GM06990 (cell line): ENCODE data around the gene FALEC.

Source experiments
- DNase-seq: peaks from one replicate; pipeline ENCODE4 v3.0.0-alpha.2; 2011; ENCODE audit not compliant: insufficient read length; ENCODE audit errors: extremely low read depth
- H3K27me3 ChIP-seq: replicated peaks from 2 replicates; pipeline ENCODE4 v1.6.0; 2011; ENCODE audit warnings: low read length; ENCODE audit not compliant: control insufficient read depth, insufficient read depth
- H3K36me3 ChIP-seq: 2 replicates; pipeline ENCODE4 v1.5.1; 2011; ENCODE audit warnings: low read length; ENCODE audit not compliant: control insufficient read depth, insufficient read depth
- H3K4me3 ChIP-seq: replicated peaks from 2 replicates; pipeline ENCODE4 v1.5.1; 2011; ENCODE audit warnings: low read depth, mild to moderate bottlenecking, control low read depth, low read length
- TF ChIP-seq, protein P1 (sequence below): IDR thresholded peaks from 2 replicates; pipeline ENCODE4 v1.5.1; 2011; ENCODE audit warnings: low read length, control low read depth, mild to moderate bottlenecking, inconsistent platforms; ENCODE audit not compliant: insufficient read depth, poor library complexity, severe bottlenecking

FALEC gene

DNA sequence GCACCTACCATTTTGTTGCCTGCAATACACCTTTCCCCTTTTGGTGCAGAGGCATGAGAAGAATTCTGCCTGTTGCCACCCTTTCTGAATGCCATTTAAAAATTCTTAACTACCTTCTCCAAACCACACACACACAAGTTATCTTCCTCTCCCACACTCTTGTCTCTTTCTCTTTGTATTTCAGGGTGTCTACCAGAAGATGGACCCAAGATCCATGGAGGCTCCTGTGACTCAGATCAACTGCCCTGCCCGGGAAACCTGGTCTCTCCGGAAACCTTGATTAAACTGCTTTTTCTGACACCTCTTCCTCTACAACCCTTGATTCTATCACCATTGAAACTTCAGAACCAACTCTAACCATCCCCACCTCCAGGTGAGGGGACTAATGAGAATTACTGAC, 30.7 kb upstream of the FALEC start:
- Histone ChIP-seq H3K4me3 (no peak overlapping the region), H3K36me3 (no peaks in the 10 kb centered on the region; the same call in 1 of the 2 replicates), H3K27me3 (no peaks in the 10 kb centered on the region)
- TF ChIP-seq, protein P1, sequence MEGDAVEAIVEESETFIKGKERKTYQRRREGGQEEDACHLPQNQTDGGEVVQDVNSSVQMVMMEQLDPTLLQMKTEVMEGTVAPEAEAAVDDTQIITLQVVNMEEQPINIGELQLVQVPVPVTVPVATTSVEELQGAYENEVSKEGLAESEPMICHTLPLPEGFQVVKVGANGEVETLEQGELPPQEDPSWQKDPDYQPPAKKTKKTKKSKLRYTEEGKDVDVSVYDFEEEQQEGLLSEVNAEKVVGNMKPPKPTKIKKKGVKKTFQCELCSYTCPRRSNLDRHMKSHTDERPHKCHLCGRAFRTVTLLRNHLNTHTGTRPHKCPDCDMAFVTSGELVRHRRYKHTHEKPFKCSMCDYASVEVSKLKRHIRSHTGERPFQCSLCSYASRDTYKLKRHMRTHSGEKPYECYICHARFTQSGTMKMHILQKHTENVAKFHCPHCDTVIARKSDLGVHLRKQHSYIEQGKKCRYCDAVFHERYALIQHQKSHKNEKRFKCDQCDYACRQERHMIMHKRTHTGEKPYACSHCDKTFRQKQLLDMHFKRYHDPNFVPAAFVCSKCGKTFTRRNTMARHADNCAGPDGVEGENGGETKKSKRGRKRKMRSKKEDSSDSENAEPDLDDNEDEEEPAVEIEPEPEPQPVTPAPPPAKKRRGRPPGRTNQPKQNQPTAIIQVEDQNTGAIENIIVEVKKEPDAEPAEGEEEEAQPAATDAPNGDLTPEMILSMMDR, result peak; percentile 6
- no peak for DNase-seq

DNA sequence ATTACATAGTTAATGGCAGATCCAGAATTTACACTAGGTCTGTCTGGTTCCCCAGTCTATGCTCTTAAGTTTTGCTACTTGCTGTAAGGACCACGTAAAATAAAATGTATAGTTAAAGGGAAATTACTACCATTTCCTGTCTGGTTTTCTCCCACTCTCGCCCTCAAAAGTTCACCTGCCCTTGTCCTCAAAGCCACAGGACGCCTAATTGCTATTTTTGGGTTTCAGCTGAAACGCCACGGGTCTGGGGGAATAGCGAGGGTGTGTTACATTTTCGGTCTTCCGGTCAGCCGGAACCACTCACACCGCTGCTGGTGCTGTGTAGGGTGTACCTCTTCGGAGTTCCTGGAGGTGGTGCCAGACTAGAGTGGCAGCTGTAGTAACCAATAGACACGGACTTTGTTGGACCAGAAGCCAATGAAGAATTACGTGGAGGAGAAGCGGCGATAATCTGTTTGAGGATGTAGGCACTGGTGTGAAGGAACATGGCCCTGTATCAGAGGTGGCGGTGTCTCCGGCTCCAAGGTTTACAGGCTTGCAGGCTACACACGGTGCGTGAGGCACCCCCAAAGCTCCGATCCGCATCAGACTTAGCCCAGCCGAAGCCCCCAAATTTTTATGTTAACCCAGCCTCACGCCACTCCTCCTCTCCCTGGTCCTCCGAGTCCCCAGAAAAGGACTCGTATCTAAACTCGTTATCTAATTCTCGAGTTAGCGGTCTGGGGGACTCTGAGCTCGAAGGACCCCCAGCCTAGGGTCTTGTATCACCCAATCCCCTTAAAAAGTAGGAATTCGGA, 28.4 kb upstream of the FALEC start, which contains the start of gene TARS2:
Gene TARS2, plus strand, starts transcription at position 454 of the 797 bp plus-strand sequence. Its CDS starts 32 bp downstream, at position 486.
- Histone ChIP-seq H3K4me3 (peak within 1 kb of the TSS; percentile 97), H3K36me3 (peaks cover 9% of the 10 kb centered on the region), H3K27me3 (no peaks in the 10 kb centered on the region)
- peak; percentile 83 for DNase-seq
- TF ChIP-seq, protein P1, result no peak

GRCh38 chr1:150487763-150488115, 27.8 kb upstream of the FALEC start:
- peak; percentile 12 for DNase-seq
- Histone ChIP-seq H3K36me3 (peaks cover 9% of the 10 kb centered on the region), H3K4me3 (peak overlapping the region; percentile 97), H3K27me3 (no peaks in the 10 kb centered on the region)
- TF ChIP-seq, protein P1, result no peak

GRCh38 chr1:150493175-150493574, 22.4 kb upstream of the FALEC start:
- Histone ChIP-seq H3K4me3 (no peak overlapping the region), H3K27me3 (no peaks in the 10 kb centered on the region), H3K36me3 (peaks cover 23% of the 10 kb centered on the region)
- DNase-seq, result no peak
- TF ChIP-seq, protein P1, result no peak

DNA sequence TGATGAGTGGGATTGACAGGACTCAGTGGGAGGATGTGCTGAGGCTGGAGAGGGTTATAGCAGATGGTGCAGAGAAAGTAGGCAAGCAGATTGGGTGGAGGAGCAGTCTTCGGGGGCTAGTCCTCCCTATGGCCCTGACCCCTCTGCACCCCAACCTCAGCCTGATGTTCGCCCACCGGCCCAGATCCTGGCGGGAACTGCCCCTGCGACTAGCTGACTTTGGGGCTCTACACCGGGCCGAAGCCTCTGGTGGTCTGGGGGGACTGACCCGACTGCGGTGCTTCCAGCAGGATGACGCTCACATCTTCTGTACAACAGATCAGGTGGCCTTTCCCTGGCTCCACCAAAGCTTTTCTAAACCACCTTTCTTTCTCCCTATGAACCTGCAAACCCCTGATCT, 17.2 kb upstream of the FALEC start:
- Histone ChIP-seq H3K4me3 (no peak overlapping the region), H3K27me3 (no peaks in the 10 kb centered on the region), H3K36me3 (peaks cover 16% of the 10 kb centered on the region)
- TF ChIP-seq, protein P1, result no peak
- DNase-seq, result no peak

DNA sequence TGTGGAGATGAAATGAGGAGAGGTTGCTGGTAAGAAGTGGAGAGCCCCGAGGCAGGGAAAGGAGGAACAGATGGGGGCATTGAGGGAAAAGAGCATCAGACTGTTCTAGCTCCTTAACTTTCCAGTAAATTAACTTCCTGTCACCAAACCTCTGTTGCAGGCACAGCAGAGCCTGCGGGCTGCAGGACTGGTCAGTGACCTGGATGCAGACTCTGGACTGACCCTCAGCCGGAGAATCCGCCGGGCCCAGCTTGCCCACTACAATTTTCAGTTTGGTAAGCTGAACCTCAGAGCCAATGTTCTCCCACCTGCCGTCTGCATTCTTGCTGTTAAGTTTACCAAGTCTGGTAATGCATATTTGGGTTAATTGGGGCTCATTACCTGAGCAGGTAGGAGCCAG, 10.1 kb upstream of the FALEC start:
- no peak for DNase-seq
- peaks cover 22% of the 10 kb centered on the region for H3K36me3 ChIP-seq
- H3K4me3 ChIP-seq, result no peak overlapping the region
- TF ChIP-seq, protein P1, result no peak
- no peaks in the 10 kb centered on the region for H3K27me3 ChIP-seq
